Activated naive CD8-positive, alpha-beta T cell (primary cell): ENCODE results near the gene HECA.
"Not testable (repeated sequence)": the region's sequence is repeated elsewhere in the genome, so short reads cannot be mapped to it uniquely, and the experiment has no call there.

ENCODE experiments used
- H3K27ac Mint-ChIP-seq: one replicate; pipeline ENCODE4 v1.8.0; 2021; ENCODE audit warnings: mixed read lengths
- H3K27me3 Mint-ChIP-seq: one replicate; pipeline ENCODE4 v1.8.0; 2021; ENCODE audit warnings: mixed read lengths
- H3K36me3 Mint-ChIP-seq: one replicate; pipeline ENCODE4 v1.8.0; 2021; ENCODE audit warnings: mixed read lengths
- H3K4me1 Mint-ChIP-seq: one replicate; pipeline ENCODE4 v1.8.0; 2021; ENCODE audit warnings: low read depth, mixed read lengths
- H3K4me3 Mint-ChIP-seq: one replicate; pipeline ENCODE4 v1.8.0; 2021; ENCODE audit warnings: mild to moderate bottlenecking, mixed read lengths
- H3K9me3 Mint-ChIP-seq: one replicate; pipeline ENCODE4 v1.8.0; 2021; ENCODE audit warnings: low read depth, mixed read lengths

HECA gene

DNA sequence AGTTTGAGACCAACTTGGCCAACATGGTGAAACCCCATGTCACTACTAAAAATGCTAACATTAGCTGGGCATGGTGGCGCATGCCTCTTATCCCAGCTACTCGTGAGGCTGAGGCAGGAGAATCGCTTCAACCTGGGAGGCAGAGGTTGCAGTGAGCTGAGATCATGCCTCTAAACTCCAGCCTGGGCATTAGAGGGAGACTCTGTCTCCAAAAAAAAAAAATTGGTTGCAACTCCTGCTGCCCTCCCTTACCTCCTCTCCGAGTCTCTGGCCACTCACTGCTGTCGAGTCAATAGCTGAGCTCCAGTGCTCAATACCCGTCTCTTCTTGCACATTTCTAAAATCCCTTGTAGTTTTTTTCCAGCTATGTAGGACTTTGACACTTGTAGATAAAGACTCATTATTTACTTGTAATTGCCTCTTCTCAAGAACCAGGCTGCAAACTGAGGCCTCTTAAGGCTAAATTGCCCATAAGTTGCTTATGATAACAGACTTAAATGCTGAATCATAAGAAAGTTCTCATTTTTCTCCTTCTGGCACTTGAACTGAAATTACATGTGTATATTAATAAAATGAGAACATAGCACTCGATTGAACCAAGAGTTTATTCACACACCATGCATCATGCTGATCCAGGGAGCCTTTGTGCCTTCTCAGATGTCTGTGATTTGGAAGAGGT lies 13.8 kb downstream of the HECA start:
- no peaks in the 10 kb centered on the region for H3K9me3 Mint-ChIP-seq
- H3K27me3 Mint-ChIP-seq: no peaks in the 10 kb centered on the region
- H3K36me3 Mint-ChIP-seq: peaks cover 9% of the 10 kb centered on the region
- peak overlapping the region; percentile 98 for H3K27ac Mint-ChIP-seq
- peaks cover 94% of the 10 kb centered on the region for H3K4me1 Mint-ChIP-seq
- H3K4me3 Mint-ChIP-seq: peak overlapping the region; percentile 58

DNA sequence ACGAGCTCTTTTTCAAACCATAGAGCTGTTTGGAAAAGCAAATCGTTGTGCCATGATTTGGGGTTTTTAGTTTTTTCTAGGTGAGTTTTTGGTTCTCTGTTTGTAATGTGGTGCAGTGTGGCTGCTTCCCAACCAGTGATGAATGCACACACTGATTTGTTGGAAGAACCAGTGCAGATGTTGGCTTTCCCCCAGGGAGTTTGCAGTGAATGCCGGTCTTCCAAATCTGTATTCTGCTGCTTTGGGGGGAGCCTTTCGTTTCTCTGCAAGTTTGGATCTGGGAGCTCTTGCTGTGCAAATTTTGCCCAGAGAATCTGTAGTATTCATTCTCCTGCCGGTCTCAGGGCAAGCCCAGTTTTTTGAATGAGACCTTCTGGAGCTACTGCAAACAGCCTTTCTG lies 14.5 kb downstream of the HECA start:
- H3K4me3 Mint-ChIP-seq: peak overlapping the region; percentile 52
- peak overlapping the region; percentile 98 for H3K27ac Mint-ChIP-seq
- no peaks in the 10 kb centered on the region for H3K27me3 Mint-ChIP-seq
- H3K9me3 Mint-ChIP-seq: no peaks in the 10 kb centered on the region
- peaks cover 94% of the 10 kb centered on the region for H3K4me1 Mint-ChIP-seq
- H3K36me3 Mint-ChIP-seq: peaks cover 11% of the 10 kb centered on the region

DNA sequence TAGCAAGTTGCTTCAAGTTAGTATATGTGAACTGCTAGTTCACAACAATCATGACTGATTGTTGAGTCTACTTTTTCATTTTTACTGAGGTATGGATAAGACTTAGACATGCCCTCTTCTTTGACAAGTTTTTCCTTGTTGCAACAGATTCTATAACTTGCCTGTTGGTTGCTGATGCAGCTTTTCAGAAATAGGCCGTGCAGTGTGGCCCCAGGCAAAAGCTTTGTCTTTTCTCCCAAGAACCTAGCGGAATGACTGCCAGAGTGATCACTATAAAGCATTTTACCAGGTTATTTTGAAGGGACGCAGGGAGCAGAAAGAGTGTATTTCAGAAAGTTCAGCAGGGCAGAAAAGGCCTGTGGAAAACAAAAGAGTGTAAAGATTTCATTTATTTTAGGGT lies 16.0 kb downstream of the HECA start:
- H3K27ac Mint-ChIP-seq: peak overlapping the region; percentile 99
- H3K4me1 Mint-ChIP-seq: peaks cover 91% of the 10 kb centered on the region
- H3K36me3 Mint-ChIP-seq: peaks cover 11% of the 10 kb centered on the region
- peak overlapping the region; percentile 78 for H3K4me3 Mint-ChIP-seq
- H3K27me3 Mint-ChIP-seq: no peaks in the 10 kb centered on the region
- no peaks in the 10 kb centered on the region for H3K9me3 Mint-ChIP-seq

DNA sequence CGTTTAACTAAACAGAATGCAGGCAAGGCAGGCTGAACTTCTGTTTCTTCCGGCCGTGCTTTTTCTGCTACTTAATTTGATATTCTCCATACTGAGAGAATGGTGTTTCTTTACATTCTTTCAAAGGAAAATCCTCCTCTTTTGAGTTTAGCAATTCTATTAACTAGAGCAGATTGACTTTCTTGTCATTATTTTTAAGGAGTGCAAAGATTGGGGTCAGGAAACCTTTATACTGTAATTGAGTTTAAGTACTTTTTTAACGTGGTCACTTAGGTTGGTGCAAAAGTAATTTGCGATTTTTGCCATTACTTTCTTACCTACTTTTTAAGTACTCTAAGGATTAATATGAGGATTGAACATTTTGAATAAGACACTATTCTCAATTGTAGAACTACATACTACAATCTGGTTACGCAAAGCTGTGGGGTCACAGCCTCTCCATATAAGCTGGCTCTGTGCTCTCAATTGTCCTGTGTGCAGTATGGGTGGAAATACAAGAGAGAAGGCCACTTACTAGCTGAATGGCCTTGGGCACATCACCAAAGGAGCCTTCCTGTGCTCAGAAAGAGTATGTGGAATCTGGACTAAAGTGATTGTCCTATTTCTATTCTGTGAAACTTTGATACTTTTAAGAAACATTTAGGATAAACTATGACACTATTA lies 16.7 kb downstream of the HECA start:
- Mint-ChIP-seq H3K9me3 (no peaks in the 10 kb centered on the region), H3K4me1 (peaks cover 90% of the 10 kb centered on the region), H3K27ac (peak overlapping the region; percentile 99), H3K36me3 (peaks cover 10% of the 10 kb centered on the region), H3K27me3 (no peaks in the 10 kb centered on the region), H3K4me3 (peak overlapping the region; percentile 78)

DNA sequence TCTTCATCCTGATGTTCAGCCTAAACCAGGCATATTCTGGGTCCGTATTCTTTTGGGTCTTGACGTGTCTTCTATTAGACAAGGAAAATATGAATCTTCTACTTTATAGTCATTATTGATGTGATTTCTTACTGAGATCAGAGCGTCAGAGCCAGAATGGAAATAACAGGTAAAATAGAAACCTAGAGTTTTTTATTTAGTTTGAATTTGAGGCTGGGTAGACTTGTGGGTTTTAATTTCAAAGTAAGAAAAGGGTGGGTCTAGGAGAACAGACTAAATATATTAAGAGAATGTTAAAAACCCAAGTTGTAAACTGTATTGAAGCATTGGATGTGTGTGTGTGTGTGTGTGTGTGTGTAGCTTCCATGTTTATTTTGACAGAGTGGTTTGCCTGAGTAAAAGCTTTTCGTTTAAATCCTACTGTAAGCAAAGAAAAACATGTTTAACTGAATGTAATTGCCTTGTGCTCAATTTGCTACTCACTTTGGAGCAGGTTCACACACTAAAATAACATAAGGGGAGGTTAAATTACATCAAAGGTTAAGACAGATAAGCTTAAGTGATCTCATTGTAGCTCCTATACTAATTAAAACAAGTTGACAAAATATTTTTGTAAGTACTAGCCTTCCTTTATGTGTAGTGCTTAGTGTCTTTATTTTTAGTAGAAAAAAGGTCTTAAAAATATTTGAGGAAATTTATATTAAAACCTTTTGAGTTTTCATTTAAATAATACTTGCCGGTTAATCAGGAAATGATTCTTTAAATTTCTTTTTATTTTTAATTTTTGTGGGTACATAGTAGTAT lies 17.4 kb downstream of the HECA start:
- Mint-ChIP-seq H3K9me3 (no peaks in the 10 kb centered on the region), H3K36me3 (peaks cover 8% of the 10 kb centered on the region), H3K4me1 (peaks cover 90% of the 10 kb centered on the region), H3K4me3 (peak overlapping the region; percentile 78), H3K27ac (peak overlapping the region; percentile 99), H3K27me3 (no peaks in the 10 kb centered on the region)

DNA sequence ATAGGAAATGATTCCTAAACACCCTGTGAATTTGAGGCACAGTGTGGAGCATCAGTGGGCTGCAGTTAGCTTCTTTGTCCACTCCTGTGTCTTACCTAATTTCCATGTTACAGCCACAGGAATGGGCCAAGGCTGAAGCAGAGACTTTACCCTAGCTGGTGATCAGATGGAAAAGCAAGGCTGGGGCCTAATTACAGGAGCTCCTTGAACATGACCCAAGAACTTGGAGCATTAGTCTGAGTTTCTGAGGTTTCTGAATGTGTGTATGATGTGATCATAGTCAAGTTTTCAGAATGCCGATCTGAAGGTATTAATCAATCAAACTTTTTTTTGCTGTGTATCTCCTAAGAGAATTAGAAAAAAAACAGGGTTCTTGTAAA lies 18.0 kb downstream of the HECA start:
- Mint-ChIP-seq H3K9me3 (no peaks in the 10 kb centered on the region), H3K27me3 (no peaks in the 10 kb centered on the region), H3K4me3 (peak overlapping the region; percentile 78), H3K4me1 (peaks cover 90% of the 10 kb centered on the region), H3K36me3 (peaks cover 13% of the 10 kb centered on the region), H3K27ac (peak overlapping the region; percentile 99)

DNA sequence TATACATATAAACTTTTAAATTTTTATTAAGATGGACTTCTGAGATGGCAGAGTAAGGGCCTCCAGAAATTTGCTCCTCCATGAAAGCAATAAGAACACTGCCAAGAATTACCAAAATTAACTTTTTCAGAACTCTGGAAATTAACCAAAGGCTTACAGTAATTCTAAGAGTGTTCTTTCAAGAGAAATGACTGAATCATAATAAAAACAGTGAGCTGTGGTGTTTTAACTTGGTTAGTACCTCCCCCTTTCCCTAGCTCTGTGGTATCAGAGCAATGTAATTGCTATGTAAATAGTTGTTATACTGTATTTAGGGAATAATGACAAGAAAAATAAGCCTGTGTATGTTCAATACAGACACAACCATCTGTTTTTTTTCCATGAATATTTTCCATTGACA lies 19.0 kb downstream of the HECA start:
- peak overlapping the region; percentile 95 for H3K27ac Mint-ChIP-seq

DNA sequence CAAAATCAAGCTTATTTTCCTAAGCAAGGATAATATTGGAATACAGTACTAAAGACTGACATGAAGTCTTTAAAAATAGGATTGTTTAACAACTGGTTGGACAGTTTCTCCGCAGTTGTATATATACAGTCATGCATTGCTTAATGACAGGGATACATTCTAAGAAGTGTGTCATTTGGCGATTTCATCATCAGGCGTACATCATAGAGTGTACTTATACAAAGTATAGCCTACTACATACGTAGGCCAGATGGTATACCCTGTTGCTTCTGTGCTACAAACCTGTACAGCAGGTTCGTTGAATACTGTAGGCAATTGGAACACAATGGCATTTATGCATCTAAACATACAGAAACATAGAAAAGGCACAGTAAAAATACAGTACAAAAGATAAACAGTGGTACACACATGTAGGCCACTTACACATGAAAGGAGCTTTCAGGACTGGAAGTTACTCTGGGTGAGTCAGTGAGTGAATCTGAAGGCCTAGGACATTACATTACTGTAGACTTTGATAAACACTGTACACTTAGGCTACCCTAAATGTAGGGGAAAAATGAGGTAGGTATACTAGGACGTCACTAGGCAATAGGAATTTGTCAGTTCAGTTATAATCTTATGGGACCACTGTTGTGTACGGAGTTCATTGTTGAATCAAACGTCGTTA lies 20.1 kb downstream of the HECA start:
- H3K27me3 Mint-ChIP-seq: no peaks in the 10 kb centered on the region
- peak overlapping the region; percentile 95 for H3K27ac Mint-ChIP-seq
- H3K4me1 Mint-ChIP-seq: peaks cover 84% of the 10 kb centered on the region
- H3K4me3 Mint-ChIP-seq: peak overlapping the region; percentile 50
- H3K9me3 Mint-ChIP-seq: no peaks in the 10 kb centered on the region
- H3K36me3 Mint-ChIP-seq: peaks cover 10% of the 10 kb centered on the region

More for the DNA sequence above, 19.0 kb downstream of the HECA start:
- Mint-ChIP-seq H3K4me3 (peak overlapping the region; percentile 68), H3K4me1 (peaks cover 85% of the 10 kb centered on the region), H3K27me3 (no peaks in the 10 kb centered on the region), H3K36me3 (peaks cover 10% of the 10 kb centered on the region), H3K9me3 (no peaks in the 10 kb centered on the region)

DNA sequence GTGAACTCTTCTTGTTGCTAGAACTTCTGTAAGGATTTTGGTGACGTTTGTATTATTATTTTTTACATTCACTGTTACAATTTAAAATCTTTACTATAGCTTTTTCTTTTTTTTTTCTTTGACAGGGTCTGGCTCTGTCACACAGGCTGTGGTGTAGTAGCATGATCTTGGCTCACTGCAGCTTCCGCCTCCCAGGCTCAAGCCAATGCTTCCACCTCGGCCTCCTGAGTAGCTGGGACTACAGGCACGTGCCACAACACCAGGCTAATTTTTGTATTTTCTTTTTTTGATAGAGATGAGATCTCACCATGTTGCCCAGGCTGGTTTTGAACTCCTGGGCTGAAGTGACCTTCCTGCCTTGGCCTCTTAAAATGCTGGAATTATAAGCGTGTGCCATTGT lies 21.2 kb downstream of the HECA start:
- H3K27ac Mint-ChIP-seq: peak overlapping the region; percentile 97
- H3K27me3 Mint-ChIP-seq: no peaks in the 10 kb centered on the region
- H3K4me3 Mint-ChIP-seq: peak overlapping the region; percentile 58
- H3K36me3 Mint-ChIP-seq: peaks cover 10% of the 10 kb centered on the region
- H3K9me3 Mint-ChIP-seq: no peaks in the 10 kb centered on the region
- peaks cover 86% of the 10 kb centered on the region for H3K4me1 Mint-ChIP-seq

DNA sequence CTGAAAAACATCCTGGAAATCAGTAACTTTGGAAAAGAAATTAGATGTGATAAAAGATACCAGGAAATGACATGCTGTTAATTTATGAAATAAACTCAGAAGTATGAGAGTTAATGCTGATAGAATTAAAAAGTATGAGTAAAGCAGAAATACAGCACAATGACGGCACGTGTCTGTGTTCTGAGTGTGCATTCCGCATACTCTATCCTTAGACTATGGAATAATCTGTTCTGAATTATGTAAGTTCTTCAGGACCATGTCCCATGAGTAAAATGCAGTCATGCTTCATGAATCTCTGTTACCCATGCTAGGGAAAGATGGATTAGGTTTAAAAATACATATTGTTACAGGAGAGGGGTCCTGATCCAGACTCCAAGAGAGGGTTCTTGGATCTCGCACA lies 21.7 kb downstream of the HECA start:
- peak overlapping the region; percentile 97 for H3K27ac Mint-ChIP-seq
- H3K9me3 Mint-ChIP-seq: no peaks in the 10 kb centered on the region
- H3K36me3 Mint-ChIP-seq: peaks cover 10% of the 10 kb centered on the region
- peak overlapping the region; percentile 58 for H3K4me3 Mint-ChIP-seq
- H3K4me1 Mint-ChIP-seq: peaks cover 86% of the 10 kb centered on the region
- H3K27me3 Mint-ChIP-seq: no peaks in the 10 kb centered on the region

DNA sequence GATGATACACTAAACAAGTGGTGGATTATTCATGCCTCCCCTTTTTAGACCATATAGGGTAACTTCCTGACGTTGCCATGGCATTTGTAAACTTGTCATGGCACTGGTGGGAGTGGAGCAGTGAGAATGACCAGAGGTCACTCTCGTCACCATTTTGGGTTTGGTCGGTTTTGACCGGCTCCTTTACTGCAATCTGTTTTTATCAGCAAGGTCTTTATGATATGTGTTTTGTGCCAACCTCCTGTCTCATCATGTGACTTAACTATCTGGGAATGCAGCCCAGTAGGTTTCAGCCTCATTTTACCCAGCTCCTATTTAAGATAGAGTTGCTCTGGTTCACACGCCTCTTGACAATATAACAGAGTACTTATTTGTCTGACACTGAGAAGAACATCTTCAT lies 22.2 kb downstream of the HECA start:
- peaks cover 12% of the 10 kb centered on the region for H3K36me3 Mint-ChIP-seq
- H3K4me1 Mint-ChIP-seq: peaks cover 86% of the 10 kb centered on the region
- not testable (repeated sequence) for H3K27me3 Mint-ChIP-seq, H3K4me3 Mint-ChIP-seq, H3K9me3 Mint-ChIP-seq
- H3K27ac Mint-ChIP-seq: peak overlapping the region; percentile 97

DNA sequence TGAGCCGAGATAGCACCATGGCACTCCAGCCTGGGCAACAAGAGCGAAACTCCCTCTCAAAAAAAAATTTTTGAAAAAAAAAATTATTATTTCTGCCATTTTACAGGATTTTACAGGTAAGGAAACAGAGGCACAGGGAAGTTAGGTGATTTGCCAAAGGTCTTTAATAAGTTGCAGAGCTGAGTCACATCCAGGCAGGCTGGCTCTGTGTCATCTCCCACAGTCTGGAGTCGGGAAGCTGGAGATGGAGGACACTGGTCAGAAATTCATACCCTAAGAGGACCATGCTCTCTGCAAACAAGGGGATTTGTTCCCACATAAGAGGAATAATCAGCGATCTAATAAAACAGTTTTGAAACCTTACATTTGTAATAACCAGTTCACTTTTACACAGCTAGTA lies 24.1 kb downstream of the HECA start:
- Mint-ChIP-seq H3K9me3 (no peaks in the 10 kb centered on the region), H3K4me1 (peaks cover 88% of the 10 kb centered on the region), H3K36me3 (peaks cover 16% of the 10 kb centered on the region), H3K4me3 (no peak overlapping the region), H3K27me3 (no peaks in the 10 kb centered on the region), H3K27ac (peak overlapping the region; percentile 97)

DNA sequence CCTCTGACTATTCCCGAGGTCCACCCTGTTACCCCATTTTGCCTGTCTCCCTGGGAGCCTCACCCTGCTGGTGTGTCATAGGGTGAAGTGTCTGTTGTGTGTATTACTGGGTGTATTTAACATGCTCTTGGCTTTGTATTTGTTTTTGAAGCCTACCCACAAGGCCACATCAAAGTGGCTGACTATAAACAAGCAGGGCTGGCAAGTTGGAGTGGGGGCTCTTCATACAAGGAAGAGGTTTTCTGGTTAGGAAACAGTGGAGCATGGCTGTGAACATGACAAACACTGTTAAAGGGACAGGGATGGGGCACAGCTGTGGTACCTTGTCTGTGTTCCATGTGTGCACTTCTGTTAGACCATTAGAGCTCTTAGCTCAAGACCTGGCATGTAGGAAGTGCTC lies 26.3 kb downstream of the HECA start:
- Mint-ChIP-seq H3K9me3 (no peaks in the 10 kb centered on the region), H3K36me3 (peaks cover 14% of the 10 kb centered on the region), H3K4me3 (peak overlapping the region; percentile 80), H3K4me1 (peaks cover 91% of the 10 kb centered on the region), H3K27ac (peak overlapping the region; percentile 97), H3K27me3 (no peaks in the 10 kb centered on the region)

DNA sequence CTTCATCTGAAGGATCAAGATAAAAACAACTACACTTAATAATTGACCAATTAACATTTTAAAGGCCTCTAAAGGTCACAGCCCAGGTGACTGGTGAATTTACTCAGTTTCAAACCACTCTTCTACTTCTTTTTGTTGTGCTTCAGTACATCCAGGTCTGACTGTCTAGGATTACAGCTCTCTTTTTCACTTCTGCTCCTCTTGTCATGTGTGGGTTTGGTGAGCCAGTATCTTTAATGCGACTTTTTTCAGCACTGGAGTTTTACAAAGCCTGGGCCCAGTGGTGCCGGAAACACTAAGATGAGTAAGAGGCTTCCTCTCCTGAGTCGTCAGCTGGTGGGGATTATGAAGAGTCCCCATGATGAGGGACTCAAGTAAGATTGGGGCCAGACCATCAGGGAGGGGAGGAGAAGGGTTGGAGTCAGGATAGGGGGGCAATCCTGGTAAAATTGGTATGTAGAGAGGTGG lies 27.0 kb downstream of the HECA start:
- Mint-ChIP-seq H3K27ac (peak overlapping the region; percentile 97), H3K36me3 (peaks cover 13% of the 10 kb centered on the region), H3K4me1 (peaks cover 87% of the 10 kb centered on the region), H3K9me3 (no peaks in the 10 kb centered on the region), H3K4me3 (peak overlapping the region; percentile 80), H3K27me3 (no peaks in the 10 kb centered on the region)

DNA sequence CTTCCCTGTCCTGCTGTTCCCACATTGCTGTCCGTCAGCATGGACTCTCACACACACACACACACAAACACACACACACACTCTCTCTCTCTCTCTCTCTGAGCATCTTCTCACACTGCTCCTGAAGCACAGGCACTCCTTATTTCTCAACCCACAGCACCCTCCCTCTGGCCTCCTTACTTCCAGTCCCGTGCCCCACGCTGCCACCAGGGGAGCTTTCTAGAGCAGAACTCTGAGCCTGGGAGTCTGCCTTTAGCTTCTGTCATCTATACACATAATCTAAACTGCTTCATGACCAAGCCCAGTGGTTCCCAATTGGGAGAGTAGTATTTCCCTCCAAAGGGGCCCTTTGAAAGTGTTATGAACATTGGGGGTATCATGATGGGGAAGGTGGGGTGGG lies 29.1 kb downstream of the HECA start:
- Mint-ChIP-seq H3K27ac (peak overlapping the region; percentile 97), H3K36me3 (peaks cover 15% of the 10 kb centered on the region), H3K4me3 (peak overlapping the region; percentile 56), H3K4me1 (peaks cover 92% of the 10 kb centered on the region), H3K27me3 (no peaks in the 10 kb centered on the region), H3K9me3 (no peaks in the 10 kb centered on the region)
